HEK293T (cell line): ENCODE results near the gene ATP11A.

Experiments used
- ARNT ChIP-seq: fragments of 450-650 bp; IDR thresholded peaks from 2 replicates; pipeline ENCODE4 v1.6.1; 2017; ENCODE audit warnings: mild to moderate bottlenecking
- BHLHE40 ChIP-seq: fragments of 450-650 bp; IDR thresholded peaks from 2 replicates; pipeline ENCODE4 v1.6.1; 2016; ENCODE audit warnings: mild to moderate bottlenecking, moderate library complexity, borderline replicate concordance
- ELF4 ChIP-seq: fragments of 450-650 bp; IDR thresholded peaks from 2 replicates; pipeline ENCODE4 v1.6.1; 2017; ENCODE audit warnings: antibody characterized with exemption
- FOXA1 ChIP-seq: fragments of 450-650 bp; IDR thresholded peaks from 2 replicates; pipeline ENCODE4 v1.6.1; 2016; ENCODE audit warnings: mild to moderate bottlenecking
- FOXK2 ChIP-seq: fragments of 450-650 bp; IDR thresholded peaks from 2 replicates; pipeline ENCODE4 v1.6.1; 2016; ENCODE audit warnings: mild to moderate bottlenecking
- FOXM1 ChIP-seq: fragments of 450-650 bp; IDR thresholded peaks from 2 replicates; pipeline ENCODE4 v1.6.1; 2017; ENCODE audit warnings: mild to moderate bottlenecking, borderline replicate concordance
- HDGF ChIP-seq: fragments of 450-650 bp; IDR thresholded peaks from 2 replicates; pipeline ENCODE4 v1.6.1; 2017; ENCODE audit warnings: antibody characterized with exemption, borderline replicate concordance
- LEF1 ChIP-seq: fragments of 450-650 bp; IDR thresholded peaks from 2 replicates; pipeline ENCODE4 v1.6.1; 2017; ENCODE audit warnings: mild to moderate bottlenecking, borderline replicate concordance
- NFRKB ChIP-seq: fragments of 450-650 bp; IDR thresholded peaks from 2 replicates; pipeline ENCODE4 v1.6.1; 2016; ENCODE audit warnings: mild to moderate bottlenecking, moderate library complexity
- SP1 ChIP-seq: fragments of 450-650 bp; IDR thresholded peaks from 2 replicates; pipeline ENCODE4 v1.6.1; 2017
- SUZ12 ChIP-seq: fragments of 450-650 bp; IDR thresholded peaks from 2 replicates; pipeline ENCODE4 v1.6.1; 2016; ENCODE audit warnings: mild to moderate bottlenecking
- ZNF384 ChIP-seq: fragments of 450-650 bp; IDR thresholded peaks from 2 replicates; pipeline ENCODE4 v1.6.1; 2016

DNA sequence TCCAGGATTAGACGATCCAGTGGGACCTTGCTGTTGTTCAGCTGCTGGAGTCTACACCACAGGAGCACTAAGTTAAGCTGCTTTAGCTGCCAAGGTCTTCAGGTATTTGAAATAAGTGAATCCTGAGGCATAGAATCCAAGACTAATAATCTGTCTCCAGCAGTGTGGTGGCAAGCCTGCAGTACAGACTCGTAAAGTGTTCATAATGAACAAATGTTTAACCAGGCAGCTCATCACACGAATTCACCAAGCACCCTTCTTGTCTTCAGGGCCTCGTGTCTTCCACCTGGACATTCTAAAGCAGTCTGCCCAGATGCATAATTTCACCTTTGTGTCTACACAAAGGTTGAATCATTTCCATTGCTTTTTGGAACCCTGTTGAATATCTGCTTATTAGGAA, 5.3 kb downstream of the ATP11A start:
- TF ChIP-seq SP1 (no peak), FOXA1 (no peak), LEF1 (no peak), HDGF (no peak), NFRKB (no peak), FOXK2 (no peak), ZNF384 (no peak), ELF4 (no peak), FOXM1 (no peak), BHLHE40 (no peak), ARNT (no peak), SUZ12 (no peak)
